ENCODE measurements around the gene TSPAN14.

The TSPAN14 gene

GRCh38 chr10:80421707-80422536 lies 32.2 kb upstream of the TSPAN14 start:
- no peak for DNase-seq (ENCODE audit: low read depth in 2 of 2)

- DNase-seq (ENCODE audit: low read depth in 2 of 2) = no peak
Measured at GRCh38 chr10:80425901-80426300, 28.2 kb upstream of the TSPAN14 start.

DNA sequence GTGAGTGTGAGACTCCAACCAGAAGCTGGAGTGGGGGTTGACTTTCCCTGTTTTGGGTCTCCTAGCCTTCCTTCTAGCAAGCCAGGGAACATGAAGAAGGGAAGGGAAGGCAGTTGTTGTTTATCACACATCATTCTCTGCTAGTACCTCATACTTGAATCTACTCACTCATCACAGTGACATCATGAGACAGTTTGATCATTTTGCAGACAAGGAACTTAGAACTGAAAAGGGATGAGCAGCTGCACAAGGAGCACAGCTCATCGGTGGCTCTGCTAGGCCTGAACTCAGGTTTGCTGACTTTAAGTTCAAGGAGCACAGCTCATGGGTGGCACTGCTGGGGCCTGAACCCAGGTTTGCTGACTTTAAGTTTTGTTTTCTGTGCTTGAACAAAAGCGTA lies 26.6 kb upstream of the TSPAN14 start:
- DNase-seq (ENCODE audit: low read depth in 2 of 2) = no peak

DNA sequence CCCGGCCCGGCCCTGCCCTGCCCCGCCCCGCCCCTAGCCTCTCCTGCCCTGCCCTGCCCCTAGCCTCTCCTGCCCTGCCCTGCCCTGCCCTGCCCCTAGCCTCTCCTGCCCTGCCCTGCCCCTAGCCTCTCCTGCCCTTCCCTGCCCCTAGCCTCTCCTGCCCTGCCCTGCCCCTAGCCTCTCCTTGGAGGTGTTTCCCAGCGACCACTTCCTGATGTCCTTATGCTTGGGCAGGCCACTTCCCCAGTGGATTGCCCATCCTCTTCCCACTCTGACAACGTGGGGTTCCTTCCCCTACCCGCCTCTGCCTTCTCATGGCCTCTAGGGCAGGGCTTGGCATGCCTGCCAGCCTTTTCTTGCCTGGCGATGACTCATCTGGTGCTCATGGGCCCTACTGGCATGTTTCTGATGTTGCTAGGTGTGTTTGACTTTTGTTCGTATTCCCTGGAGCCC lies 24.6 kb upstream of the TSPAN14 start:
- no peak for DNase-seq (ENCODE audit: low read depth in 2 of 2)

- DNase-seq (ENCODE audit: low read depth in 2 of 2) = no peak
Measured at GRCh38 chr10:80433134-80433533, 21.0 kb upstream of the TSPAN14 start.

GRCh38 chr10:80436446-80437098 lies 17.5 kb upstream of the TSPAN14 start:
- DNase-seq (ENCODE audit: low read depth in 2 of 2) = no peak

DNA sequence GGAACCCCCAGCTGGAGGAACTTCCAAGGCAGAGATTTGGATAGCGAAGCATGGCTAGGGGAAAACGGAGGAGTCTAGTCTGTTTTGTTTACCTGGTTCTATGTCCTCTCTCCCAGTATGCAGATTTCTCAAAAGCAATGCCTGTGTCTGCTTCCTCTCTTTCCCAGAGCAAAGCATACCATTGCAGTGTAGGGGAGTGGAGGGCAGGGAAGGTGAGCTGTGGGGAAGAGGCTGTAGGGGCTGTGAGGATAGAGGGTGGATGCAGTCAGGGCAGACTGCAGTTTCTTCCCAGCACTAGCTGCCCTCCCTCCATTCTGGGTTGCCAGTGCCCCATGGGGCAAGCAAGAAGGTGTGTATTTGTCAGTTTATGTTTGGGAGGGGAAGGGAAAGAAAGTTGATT lies 16.9 kb upstream of the TSPAN14 start:
- no peak for DNase-seq (ENCODE audit: low read depth in 2 of 2)

DNA sequence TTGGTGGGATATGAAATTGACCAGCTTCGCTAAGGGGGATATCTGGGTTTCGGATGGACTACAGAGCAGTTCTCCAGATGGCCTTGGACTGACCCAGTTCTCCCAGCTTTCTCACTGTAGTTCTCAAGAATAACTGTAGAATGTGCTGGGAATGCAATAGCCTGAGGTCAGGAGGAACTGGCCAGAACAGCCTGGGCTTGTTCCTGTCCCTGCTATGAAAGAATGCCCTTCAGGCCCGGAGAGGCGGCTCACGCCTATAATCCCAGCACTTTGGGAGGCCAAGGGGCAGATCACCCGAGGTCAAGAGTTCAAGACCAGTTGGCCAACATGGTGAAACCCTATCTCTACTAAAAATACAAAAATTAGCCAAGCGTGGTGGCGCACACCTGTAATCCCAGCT lies 12.3 kb upstream of the TSPAN14 start:
- no peak for DNase-seq (ENCODE audit: low read depth in 2 of 2)

DNA sequence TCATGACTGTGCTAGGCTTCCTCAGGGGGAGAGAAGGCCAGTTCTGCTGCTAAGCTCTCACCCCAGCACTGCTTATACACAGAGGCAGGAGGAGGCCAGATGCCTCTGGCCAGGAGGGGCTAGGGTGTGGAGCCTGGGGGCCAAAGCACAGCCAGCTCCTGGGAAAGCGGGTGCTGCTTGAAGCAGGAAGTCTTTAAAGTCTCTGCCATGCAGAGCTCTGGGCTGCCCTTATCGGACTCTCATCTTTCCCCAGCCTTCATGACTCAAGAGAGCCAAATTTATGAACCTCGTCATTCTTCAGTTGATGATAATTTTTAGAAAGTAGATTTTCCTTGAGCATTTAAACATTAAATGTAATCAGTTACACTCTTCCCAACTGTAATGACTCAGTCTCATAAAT lies 11.2 kb upstream of the TSPAN14 start:
- DNase-seq (ENCODE audit: low read depth in 2 of 2) = no peak

DNA sequence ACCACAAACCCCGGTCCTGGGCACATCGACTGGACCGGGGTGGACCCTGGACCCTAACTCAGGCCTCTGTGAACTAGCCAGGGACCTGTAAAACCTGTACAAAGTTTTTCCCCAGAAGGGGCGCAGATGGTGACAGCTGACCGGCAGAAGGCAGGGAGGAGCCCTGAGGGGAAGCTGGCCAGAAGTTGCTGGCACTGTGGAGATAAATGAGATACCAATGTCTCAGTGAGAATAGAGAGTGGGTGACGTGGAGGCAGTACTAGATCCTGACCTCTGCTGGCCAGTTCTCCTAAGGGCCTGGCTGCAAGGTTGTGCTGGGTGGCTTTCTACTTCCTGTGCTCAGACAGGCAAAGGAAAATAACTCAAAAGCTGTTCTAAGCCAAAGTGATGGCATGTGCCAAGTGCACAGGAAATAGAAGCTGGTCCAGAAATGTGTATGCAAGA lies 10.6 kb upstream of the TSPAN14 start:
- no peak for DNase-seq (ENCODE audit: low read depth in 2 of 2)

DNA sequence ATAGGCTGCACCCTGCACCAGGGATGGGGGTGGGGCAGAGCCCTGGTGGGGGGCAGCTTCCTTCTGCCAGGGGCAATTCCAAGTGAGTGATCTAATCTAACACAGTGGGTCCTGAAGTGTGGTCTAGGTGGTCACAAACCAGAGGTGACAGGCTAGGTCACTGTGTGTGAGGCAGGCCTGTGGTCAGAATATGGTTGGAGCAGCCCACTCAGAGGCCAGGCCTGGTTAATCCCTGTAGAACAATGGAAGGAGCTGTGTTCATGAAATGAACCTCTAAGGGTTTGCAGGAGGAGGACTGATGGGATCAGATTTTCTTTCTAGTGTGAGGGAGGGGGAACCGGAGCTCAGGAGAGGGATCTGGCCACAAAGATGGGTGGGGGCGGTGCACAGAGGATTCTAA lies 10.0 kb upstream of the TSPAN14 start:
- DNase-seq (ENCODE audit: low read depth in 2 of 2) = no peak

- DNase-seq (ENCODE audit: low read depth in 2 of 2) = peak in 1 of 2 donors; percentile 49
Measured at GRCh38 chr10:80444646-80445319, 9.3 kb upstream of the TSPAN14 start.

DNA sequence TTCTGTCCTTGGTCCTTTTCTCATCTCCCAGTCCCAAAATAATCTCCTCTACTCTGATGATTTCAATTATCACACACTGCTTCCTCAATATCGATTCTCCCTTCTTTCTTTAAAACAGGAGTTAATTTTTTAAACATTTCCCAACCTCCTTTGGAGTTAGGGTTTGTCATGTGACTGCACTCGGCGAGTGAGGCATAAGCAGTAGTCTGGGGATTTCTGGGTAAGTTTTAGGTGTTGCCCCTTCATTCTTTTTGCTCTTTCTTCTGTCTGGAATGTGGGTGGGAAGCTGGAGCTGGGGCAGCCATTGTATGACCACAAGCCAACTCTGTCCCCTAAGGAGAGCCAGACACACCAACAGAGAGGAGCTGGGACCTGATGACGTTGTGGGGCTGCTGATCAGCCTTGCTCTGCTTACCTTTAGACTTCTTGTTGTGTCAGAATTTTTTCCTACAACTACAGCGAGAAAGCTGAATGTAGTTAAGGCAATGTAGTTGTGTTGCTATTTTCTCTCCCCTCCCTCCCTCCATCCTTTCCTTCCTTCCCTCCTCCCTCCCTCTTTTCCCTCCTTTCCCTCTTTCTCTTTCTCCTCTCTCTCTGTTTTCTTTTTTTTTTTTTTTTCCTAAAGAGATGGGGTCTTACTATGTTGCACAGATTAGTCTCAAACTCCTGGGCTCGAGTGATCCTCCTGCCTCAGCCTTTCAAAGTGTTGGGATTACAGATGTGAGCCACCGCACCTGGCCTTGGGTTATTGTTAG lies 6.5 kb upstream of the TSPAN14 start:
- no peak for DNase-seq (ENCODE audit: low read depth in 2 of 2)

DNA sequence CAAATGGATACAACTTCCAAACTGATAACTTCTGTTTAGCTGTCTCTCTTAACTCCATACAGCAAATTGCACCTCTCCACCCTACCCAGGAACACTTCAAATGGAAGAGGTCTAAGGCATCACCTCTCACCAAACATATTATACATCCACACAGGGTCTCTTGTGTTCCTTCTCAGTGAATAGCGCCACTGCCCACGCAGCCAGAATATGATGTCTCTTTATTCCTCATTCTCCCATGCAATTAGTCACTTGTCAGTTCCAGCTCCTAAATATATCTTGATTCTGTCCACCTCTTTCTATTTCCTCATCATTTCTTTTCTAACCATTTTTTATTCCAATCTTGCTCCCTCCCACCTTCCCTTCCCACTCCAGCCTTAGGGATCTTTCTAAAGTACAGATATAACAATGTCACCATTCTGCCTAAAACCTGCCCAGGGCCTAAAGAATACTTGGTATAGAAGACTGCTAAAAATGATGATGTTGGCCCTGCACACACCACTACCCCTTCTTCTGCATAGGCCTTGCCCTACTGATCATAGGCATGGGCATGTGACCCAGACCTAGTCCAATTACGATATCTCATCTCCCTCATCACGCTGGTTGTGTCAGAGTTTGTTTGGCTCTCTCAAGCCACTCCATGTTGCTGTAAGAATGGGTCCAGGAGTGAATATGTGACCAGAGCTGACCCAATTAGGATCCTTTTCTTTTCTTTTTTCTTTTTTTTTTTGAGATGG lies 5.7 kb upstream of the TSPAN14 start:
- no peak for DNase-seq (ENCODE audit: low read depth in 2 of 2)

- DNase-seq (ENCODE audit: low read depth in 2 of 2) = no peak
Measured at GRCh38 chr10:80449520-80449919, 4.6 kb upstream of the TSPAN14 start.

DNA sequence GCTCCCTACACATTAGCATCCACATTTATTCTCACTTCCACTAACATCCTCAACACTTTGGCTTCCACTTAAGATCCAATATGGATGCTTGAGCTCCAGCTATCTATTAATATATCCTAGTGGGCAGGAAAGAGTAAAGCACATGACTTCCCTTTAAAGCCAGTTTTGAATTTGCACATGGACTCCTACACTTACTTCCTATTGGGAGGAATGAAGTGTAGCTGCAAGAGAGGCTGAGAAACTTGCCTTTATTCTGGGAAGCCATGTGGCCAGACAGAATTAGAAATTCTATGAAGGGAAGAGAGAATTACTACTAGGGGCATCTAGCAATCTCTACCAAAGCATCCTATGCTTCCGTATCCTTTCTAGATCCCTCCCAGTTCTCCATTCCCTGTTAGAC lies 3.0 kb upstream of the TSPAN14 start:
- no peak for DNase-seq (ENCODE audit: low read depth in 2 of 2)

- no peak for DNase-seq (ENCODE audit: low read depth in 2 of 2)
Measured at GRCh38 chr10:80452069-80452468, 2.0 kb upstream of the TSPAN14 start.

DNA sequence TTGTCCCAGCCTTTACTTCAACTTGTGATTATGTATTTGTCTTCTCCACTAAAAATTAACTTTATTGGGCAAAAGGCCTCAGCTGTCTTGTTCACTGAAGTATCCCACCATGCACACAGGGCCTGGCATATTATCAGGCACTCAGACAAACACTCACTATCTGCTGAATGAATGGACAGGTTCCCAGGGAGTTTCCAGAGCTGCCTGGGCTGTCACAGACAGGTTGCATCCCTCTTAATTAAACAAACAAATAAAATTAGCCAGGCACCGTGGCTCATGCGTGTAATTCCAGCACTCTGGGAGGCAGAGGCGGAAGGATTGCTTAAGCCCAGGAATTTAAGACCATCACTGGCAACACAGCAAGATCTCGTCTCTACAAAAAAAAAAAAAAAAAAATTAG lies 1.5 kb upstream of the TSPAN14 start:
- DNase-seq (ENCODE audit: low read depth in 2 of 2) = no peak

- no peak for DNase-seq (ENCODE audit: low read depth in 2 of 2)
Measured at GRCh38 chr10:80453056-80453841, 861 bp upstream of the TSPAN14 start.

All from stimulated activated CD8-positive, alpha-beta memory T cell treated with anti-CD3 and anti-CD28 coated beads, Interleukin-15, amount 100 ng/mL, for 48 hours (primary cell).